Left lung (tissue), 10 donors: ENCODE results near the gene ARPC4. TPM values are rescaled to one million over a fixed set of nuclear protein-coding genes. Genes with fewer than 3 reads are reported as not detected.
A peak's percentile ranks its signal among the peaks of the same experiment; 100 is the strongest.

Experiments
- ATAC-seq: fragments of 200-7000 bp; cut with Tn5 transposase; one replicate; pipeline ENCODE4 v1.9.1; 2020; ENCODE audit warnings: moderate library complexity
- DNase-seq, 4 donors: peaks; one replicate each; pipeline ENCODE4 v3.0.0-alpha.2; 2013 to 2020
- H3K27ac ChIP-seq, 2 donors: fragments of 200-600 bp; sonication (generic) in 1 of 2; one replicate each; pipeline versions ENCODE4 v1.5.0 to v1.8.0; 2020 to 2021
- H3K27me3 ChIP-seq, 2 donors: fragments of 200-600 bp; sonication (generic) in 1 of 2; one replicate each; pipeline versions ENCODE4 v1.5.0 to v1.8.0; 2020 to 2021
- H3K36me3 ChIP-seq, 2 donors: fragments of 200-600 bp; sonication (generic) in 1 of 2; one replicate each; pipeline versions ENCODE4 v1.5.0 to v1.8.0; 2020 to 2021
- H3K4me1 ChIP-seq, 2 donors: fragments of 200-600 bp; one replicate each; pipeline ENCODE4 v1.8.0; 2021
- H3K4me3 ChIP-seq, 2 donors: fragments of 200-600 bp; sonication (generic) in 1 of 2; one replicate each; pipeline versions ENCODE4 v1.5.0 to v1.8.0; 2020 to 2021; ENCODE audit warnings: mild to moderate bottlenecking in 1 of 2
- H3K9me3 ChIP-seq, 2 donors: fragments of 200-600 bp; sonication (generic) in 1 of 2; one replicate each; pipeline versions ENCODE4 v1.5.0 to v1.8.0; 2020 to 2021
- intact Hi-C, 2 donors: fragments of 100-400 bp; cut with DNase I; formaldehyde crosslinking; loops; one replicate each; pipeline versions ENCODE4 v1.11.2 to v1.14.2; 2022
- polyA plus RNA-seq, 6 donors: library from polyadenylated mRNA; unstranded; fragments of 120-200 nt; gene quantifications; one replicate each; pipeline ENCODE4 v1.2.1, GENCODE V29; 2013; ENCODE audit not compliant: insufficient read length in 6 of 6
- total RNA-seq, 2 donors: library from RNA; stranded (reverse); fragmentation: NEBNext Ultra II Directional; extraction: Animal tissue kit (Norgen Biotek cat#: 25700); gene quantifications; one replicate each; pipeline ENCODE4 v1.2.1, GENCODE V29; 2021
- TF ChIP-seq, protein P1 (sequence below), 2 donors: fragments of 200-600 bp; sonication (generic) in 1 of 2; IDR thresholded peaks; one replicate each; pipeline versions ENCODE4 v1.5.0 to v1.8.0; 2021; ENCODE audit warnings: antibody characterized with exemption in 2 of 2
- donor health status: DM: no; HTN: yes; CAD: no.
- donor health status: DM: no; HTN: no; CAD: no.

The ARPC4 gene
- total and polyA plus RNA-seq, 8 donors, result 87.7 to 193 (median 112) TPM

DNA sequence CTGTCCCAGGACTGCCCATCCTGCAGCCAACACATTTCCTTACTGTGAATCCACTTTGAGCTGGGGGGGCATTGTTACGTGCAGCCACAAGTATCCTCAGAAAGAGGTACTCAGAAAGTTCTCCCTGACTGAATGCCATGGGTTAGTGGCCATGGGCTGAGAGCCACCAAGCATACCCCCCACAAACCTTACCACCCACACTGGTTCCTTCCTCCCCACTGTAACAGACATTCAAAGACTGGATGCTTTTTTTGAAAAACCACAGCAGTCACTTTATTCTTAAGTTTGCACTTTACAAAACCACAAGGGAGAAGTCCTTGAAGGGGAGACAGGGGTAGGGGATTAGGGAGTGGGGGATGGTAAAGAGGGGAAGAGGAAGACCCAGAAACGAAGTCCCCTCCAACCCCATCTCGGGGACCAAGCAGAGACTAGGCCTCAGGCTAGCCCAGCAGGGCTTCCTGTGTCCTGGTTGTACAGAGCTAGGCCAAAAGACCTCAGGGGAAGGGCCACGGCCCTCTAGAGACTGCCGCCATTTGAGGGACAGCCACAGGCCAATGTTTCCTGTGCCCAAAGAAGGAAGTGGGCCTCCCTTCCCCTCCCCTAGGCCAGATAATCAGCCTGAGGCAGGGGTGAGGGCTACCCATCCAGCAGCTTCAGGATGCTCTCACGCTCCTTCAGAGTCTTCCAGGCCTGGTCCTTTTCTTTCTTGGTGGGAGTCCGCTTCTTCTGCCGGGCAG is 13.0 kb upstream of the ARPC4 start:
- Histone ChIP-seq H3K27ac (peak overlapping the region in 1 of 2 donors; percentile 88), H3K4me1 (peaks cover 3 to 53% of the 10 kb centered on the region in 2 donors), H3K9me3 (no peaks in the 10 kb centered on the region), H3K36me3 (peaks cover 0 to 47% of the 10 kb centered on the region in 2 donors), H3K27me3 (no peaks in the 10 kb centered on the region), H3K4me3 (no peak overlapping the region)
- intact Hi-C loops, result no loop called here
- DNase-seq (peak in 1 of 4 donors; percentile 48), ATAC-seq (peak; percentile 55)
- TF ChIP-seq, protein P1, sequence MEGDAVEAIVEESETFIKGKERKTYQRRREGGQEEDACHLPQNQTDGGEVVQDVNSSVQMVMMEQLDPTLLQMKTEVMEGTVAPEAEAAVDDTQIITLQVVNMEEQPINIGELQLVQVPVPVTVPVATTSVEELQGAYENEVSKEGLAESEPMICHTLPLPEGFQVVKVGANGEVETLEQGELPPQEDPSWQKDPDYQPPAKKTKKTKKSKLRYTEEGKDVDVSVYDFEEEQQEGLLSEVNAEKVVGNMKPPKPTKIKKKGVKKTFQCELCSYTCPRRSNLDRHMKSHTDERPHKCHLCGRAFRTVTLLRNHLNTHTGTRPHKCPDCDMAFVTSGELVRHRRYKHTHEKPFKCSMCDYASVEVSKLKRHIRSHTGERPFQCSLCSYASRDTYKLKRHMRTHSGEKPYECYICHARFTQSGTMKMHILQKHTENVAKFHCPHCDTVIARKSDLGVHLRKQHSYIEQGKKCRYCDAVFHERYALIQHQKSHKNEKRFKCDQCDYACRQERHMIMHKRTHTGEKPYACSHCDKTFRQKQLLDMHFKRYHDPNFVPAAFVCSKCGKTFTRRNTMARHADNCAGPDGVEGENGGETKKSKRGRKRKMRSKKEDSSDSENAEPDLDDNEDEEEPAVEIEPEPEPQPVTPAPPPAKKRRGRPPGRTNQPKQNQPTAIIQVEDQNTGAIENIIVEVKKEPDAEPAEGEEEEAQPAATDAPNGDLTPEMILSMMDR (IDR thresholded peaks at IDR 0.05), result no peak

GRCh38 chr3:9780458-9780812 is 12.4 kb upstream of the ARPC4 start:
- TF ChIP-seq, protein P1 (IDR thresholded peaks at IDR 0.05), result no peak
- Histone ChIP-seq H3K27ac (peak overlapping the region in 1 of 2 donors; percentile 88), H3K9me3 (no peaks in the 10 kb centered on the region), H3K4me1 (peaks cover 3 to 53% of the 10 kb centered on the region in 2 donors), H3K36me3 (peaks cover 0 to 53% of the 10 kb centered on the region in 2 donors), H3K4me3 (no peak overlapping the region), H3K27me3 (no peaks in the 10 kb centered on the region)
- DNase-seq, result no peak
- no peak for ATAC-seq
- intact Hi-C loops, result no loop called here

DNA sequence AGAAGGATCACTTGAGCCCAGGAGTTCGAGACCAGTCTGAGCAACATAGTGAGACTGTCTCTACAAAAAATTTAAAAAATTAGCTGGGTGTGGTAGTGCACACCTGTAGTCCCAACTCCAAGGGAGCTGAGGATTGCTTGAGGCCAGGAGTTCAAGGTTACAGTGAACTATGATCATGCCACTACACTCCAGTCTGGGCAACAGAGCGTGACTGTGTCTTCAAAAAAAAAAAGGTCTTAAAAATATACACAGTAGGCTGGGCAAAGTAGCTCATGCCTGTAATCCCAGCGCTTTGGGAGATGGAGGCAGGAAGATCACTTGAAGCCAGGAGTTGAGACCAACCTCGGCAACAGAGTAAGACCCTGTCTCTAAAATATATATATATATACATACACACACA is 12.0 kb upstream of the ARPC4 start:
- TF ChIP-seq, protein P1 (IDR thresholded peaks at IDR 0.05), result no peak
- peaks cover 0 to 57% of the 10 kb centered on the region in 2 donors for H3K36me3 ChIP-seq
- intact Hi-C loops, result no loop called here
- peak overlapping the region in 1 of 2 donors; percentile 88 for H3K27ac ChIP-seq
- ATAC-seq (no peak), DNase-seq (no peak)
- peaks cover 3 to 53% of the 10 kb centered on the region in 2 donors for H3K4me1 ChIP-seq
- no peaks in the 10 kb centered on the region for H3K9me3 ChIP-seq
- no peaks in the 10 kb centered on the region for H3K27me3 ChIP-seq
- H3K4me3 ChIP-seq, result no peak overlapping the region

DNA sequence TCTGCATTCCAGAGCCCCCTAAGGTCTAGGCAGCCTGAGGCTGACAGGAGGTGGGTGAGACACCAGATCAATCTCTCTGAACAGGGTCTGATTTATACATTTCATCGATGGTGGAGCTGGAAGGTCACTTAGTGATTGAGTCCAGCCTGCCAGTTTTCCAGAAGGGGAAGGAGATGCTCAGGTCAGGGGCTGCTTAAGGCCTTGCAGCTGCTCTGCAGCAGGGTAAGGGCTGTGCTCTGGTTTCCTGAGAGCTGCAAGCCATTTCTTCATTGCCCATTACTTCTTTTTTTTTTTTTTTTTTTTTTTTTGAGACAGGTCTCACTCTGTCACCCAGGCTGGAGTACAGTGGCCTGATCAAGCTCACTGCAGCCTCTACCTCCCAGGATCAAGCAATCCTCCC is 11.3 kb upstream of the ARPC4 start:
- no peak overlapping the region for H3K4me3 ChIP-seq
- intact Hi-C loops, result no loop called here
- ATAC-seq (no peak), DNase-seq (no peak)
- TF ChIP-seq, protein P1 (IDR thresholded peaks at IDR 0.05), result no peak
- H3K27me3 ChIP-seq, result no peaks in the 10 kb centered on the region
- H3K4me1 ChIP-seq, result peaks cover 3 to 53% of the 10 kb centered on the region in 2 donors
- peak overlapping the region in 1 of 2 donors; percentile 88 for H3K27ac ChIP-seq
- no peaks in the 10 kb centered on the region for H3K9me3 ChIP-seq
- H3K36me3 ChIP-seq, result peaks cover 0 to 64% of the 10 kb centered on the region in 2 donors

DNA sequence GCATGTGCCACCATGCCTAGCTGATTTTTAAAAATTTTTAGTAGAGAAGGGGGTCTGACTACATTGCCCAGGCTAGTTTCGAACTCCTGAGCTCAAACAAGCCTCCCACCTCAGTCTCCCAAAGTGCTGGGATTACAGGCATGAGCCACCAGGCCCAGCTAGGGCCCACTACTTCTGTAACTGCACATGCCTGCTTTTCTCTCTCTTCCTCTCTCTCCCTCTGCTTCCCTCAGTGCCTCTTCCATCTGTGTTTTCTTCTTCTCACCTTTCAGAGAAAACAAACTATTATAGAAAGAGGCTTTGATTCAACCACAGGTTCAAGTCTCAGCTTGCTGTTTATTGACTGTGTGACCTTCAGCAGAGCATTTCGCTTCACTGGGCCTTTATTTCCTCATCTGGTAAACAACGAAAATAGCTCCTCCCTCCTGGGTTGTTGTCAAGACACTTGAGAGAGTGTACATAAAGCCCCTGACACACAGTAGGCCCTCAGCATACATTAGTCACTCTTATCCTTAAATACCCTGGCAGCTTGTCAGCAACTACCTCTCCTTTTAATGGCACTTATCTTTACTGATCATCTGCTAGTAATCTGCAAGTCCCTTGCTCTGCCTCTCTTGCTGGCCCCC is 10.8 kb upstream of the ARPC4 start:
- Histone ChIP-seq H3K36me3 (peaks cover 0 to 69% of the 10 kb centered on the region in 2 donors), H3K4me1 (peaks cover 3 to 53% of the 10 kb centered on the region in 2 donors), H3K27ac (peak overlapping the region in 1 of 2 donors; percentile 88), H3K27me3 (no peaks in the 10 kb centered on the region), H3K4me3 (no peak overlapping the region), H3K9me3 (no peaks in the 10 kb centered on the region)
- TF ChIP-seq, protein P1 (IDR thresholded peaks at IDR 0.05), result no peak
- no peak for DNase-seq
- ATAC-seq, result no peak
- intact Hi-C loops, result no loop called here
